Esophagus squamous epithelium (tissue), 4 donors: Measurements from ENCODE around the gene RUFY4.
"Not testable (repeated sequence)": the region's sequence is repeated elsewhere in the genome, so short reads cannot be mapped to it uniquely, and the experiment has no call there.

Experiments used
- CTCF ChIP-seq, 6 experiments: fragments of 450-650 bp in 4 of 6; fragments of 200-600 bp in 2 of 6; sonication (generic) in 2 of 6; IDR thresholded peaks; one replicate each; pipeline ENCODE4 v1.5.1; 2016 to 2019; ENCODE audit warnings: antibody characterized with exemption in 6 of 6, mild to moderate bottlenecking in 4 of 6, moderate library complexity in 4 of 6
- POLR2A ChIP-seq, 4 donors: fragments of 450-650 bp; IDR thresholded peaks; one replicate each; pipeline ENCODE4 v1.6.1; 2017; ENCODE audit warnings: antibody characterized with exemption in 4 of 4, mild to moderate bottlenecking in 4 of 4, moderate library complexity in 3 of 4

- TF ChIP-seq CTCF (IDR thresholded peaks at IDR 0.05), result peak; percentile 85 to 92 (median 88)
- TF ChIP-seq POLR2A (IDR thresholded peaks at IDR 0.05), result not testable (repeated sequence)
Measured at GRCh38 chr2:218068721-218069334, at the start of gene RUFY4.
